ENCODE measurements around the gene RNU6-9. TPM values are rescaled to one million over a fixed set of nuclear protein-coding genes. Genes with fewer than 3 reads are reported as not detected.

The RNU6-9 gene
- total RNA-seq, 1 donor from 2014 or later: not detected

- no peak for TF ChIP-seq CTCF (IDR thresholded peaks at IDR 0.05)
- Histone ChIP-seq H3K36me3 (no peaks in the 10 kb centered on the region), H3K4me3 (no peak overlapping the region), H3K4me1 (peaks cover 17 to 29% of the 10 kb centered on the region in 2 donors), H3K27ac (no peak overlapping the region), H3K27me3 (no peaks in the 10 kb centered on the region), H3K9me3 (no peaks in the 10 kb centered on the region)
- no peak for DNase-seq (ENCODE audit: low spot score in 2 of 2)
- intact Hi-C loops (cut with DNase I): loop anchor here (10.0 kb wide), 2 partner anchors 285 to 315 kb away; partner anchors contain the start of genes ATP5F1D and MIDN
Observed at GRCh38 chr19:929891-930258, 36.6 kb downstream of the RNU6-9 start.

DNA sequence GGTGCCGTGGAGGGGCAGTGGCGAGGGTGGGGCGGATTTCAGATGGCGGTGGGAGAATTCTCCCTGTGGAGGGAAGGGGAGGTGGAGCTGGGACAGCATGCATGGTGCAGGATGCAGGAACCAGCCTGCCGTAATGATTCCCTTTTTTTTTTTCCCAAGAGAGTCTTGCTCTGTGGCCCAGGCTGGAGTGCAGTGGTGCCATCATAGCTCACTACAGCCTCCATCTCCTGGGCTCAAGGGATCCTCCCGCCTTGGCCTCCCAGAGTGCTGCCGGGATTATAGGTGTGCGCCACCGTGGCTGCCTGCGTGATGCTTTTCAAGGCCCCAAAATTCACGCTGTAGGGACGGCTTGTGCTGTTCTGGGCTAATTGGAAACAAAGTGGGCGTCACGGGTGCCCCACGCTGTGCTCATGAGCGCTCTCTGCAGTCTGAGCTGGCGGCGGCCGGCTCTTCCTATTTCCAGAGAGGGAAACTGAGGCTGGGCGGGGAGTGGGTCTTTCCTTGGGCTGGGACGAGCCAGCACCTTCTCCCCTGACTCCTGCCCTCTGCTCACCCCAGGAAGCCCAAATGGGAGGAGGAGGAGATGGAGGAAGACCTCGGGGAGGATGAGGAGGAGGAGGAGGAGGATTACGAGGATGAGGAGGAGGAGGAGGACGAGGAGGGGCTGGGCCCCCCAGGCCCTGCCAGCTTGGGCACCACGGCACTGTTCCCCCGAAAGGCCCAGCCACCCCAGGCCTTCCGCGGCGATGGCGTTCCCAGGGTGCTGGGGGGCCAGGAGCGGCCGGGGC, 38.8 kb downstream of the RNU6-9 start:
- TF ChIP-seq CTCF (IDR thresholded peaks at IDR 0.05): no peak
- Histone ChIP-seq H3K27ac (peak overlapping the region in 1 of 2 donors; percentile 90), H3K9me3 (no peaks in the 10 kb centered on the region), H3K4me3 (peak overlapping the region in 1 of 2 donors; percentile 23), H3K36me3 (no peaks in the 10 kb centered on the region), H3K4me1 (peaks cover 14 to 32% of the 10 kb centered on the region in 2 donors), H3K27me3 (no peaks in the 10 kb centered on the region)
- DNase-seq (ENCODE audit: low spot score in 2 of 2): no peak
- intact Hi-C loops (cut with DNase I): no loop called here

- peaks cover 14 to 26% of the 10 kb centered on the region in 2 donors for H3K4me1 ChIP-seq
- peak in 1 of 2 donors; percentile 75 for DNase-seq (ENCODE audit: low spot score in 2 of 2)
- H3K27ac ChIP-seq: peak overlapping the region in 1 of 2 donors; percentile 90
- TF ChIP-seq CTCF (IDR thresholded peaks at IDR 0.05): no peak
- H3K27me3 ChIP-seq: no peaks in the 10 kb centered on the region
- intact Hi-C loops (cut with DNase I): no loop called here
- no peaks in the 10 kb centered on the region for H3K36me3 ChIP-seq
- peak overlapping the region in 1 of 2 donors; percentile 23 for H3K4me3 ChIP-seq
- no peaks in the 10 kb centered on the region for H3K9me3 ChIP-seq
Observed at GRCh38 chr19:932648-933552, 39.6 kb downstream of the RNU6-9 start.

DNA sequence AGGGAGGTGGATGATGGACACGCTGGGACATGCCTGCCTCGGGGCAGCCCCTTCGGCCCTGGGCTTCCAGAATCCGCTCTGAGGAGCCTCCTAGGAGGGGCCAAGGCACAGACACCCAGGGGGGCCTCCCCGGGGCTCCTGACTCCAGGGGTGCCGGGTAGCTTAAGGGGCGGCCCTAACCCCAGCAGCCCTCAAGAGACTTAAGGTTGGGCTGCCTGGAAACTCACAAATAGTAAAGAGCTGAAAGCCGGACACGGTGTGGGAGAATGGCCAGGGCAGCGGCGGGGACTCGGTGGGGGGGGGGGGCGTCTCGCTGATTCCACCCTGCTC, 40.2 kb downstream of the RNU6-9 start:
- H3K4me1 ChIP-seq: peaks cover 14 to 26% of the 10 kb centered on the region in 2 donors
- H3K27me3 ChIP-seq: no peaks in the 10 kb centered on the region
- H3K9me3 ChIP-seq: no peaks in the 10 kb centered on the region
- H3K36me3 ChIP-seq: no peaks in the 10 kb centered on the region
- peak overlapping the region in 1 of 2 donors; percentile 90 for H3K27ac ChIP-seq
- no peak for TF ChIP-seq CTCF (IDR thresholded peaks at IDR 0.05)
- DNase-seq (ENCODE audit: low spot score in 2 of 2): no peak
- H3K4me3 ChIP-seq: peak overlapping the region in 1 of 2 donors; percentile 23
- intact Hi-C loops (cut with DNase I): no loop called here

GRCh38 chr19:934197-934840, 41.0 kb downstream of the RNU6-9 start:
- Histone ChIP-seq H3K4me1 (peaks cover 14 to 26% of the 10 kb centered on the region in 2 donors), H3K9me3 (no peaks in the 10 kb centered on the region), H3K36me3 (no peaks in the 10 kb centered on the region), H3K4me3 (peak overlapping the region in 1 of 2 donors; percentile 3), H3K27ac (peak overlapping the region; percentile 68 to 90), H3K27me3 (no peaks in the 10 kb centered on the region)
- intact Hi-C loops (cut with DNase I): no loop called here
- no peak for TF ChIP-seq CTCF (IDR thresholded peaks at IDR 0.05)
- DNase-seq (ENCODE audit: low spot score in 2 of 2): no peak

All from ascending aorta (tissue), 2 donors.